ENCODE measurements around the gene CNTN2.

CNTN2 gene

GRCh38 chr1:205065666-205066065 lies 22.7 kb downstream of the CNTN2 start:
- H3K9me3 ChIP-seq (ENCODE audit: insufficient read depth, low read depth, low read length) = no peaks in the 10 kb centered on the region
- no peaks in the 10 kb centered on the region; the same call in 1 of the 2 replicates for H3K4me1 ChIP-seq (ENCODE audit: insufficient read depth, low read length)
- no peaks in the 10 kb centered on the region for H3K27me3 ChIP-seq (ENCODE audit: insufficient read depth, low read length)
- no peak overlapping the region for H3K27ac ChIP-seq (ENCODE audit: low read length)
- no peak overlapping the region for H3K9ac ChIP-seq (ENCODE audit: low read depth, low read length)
- H3K4me3 ChIP-seq (ENCODE audit: low read length) = no peak overlapping the region
- no peaks in the 10 kb centered on the region for H3K36me3 ChIP-seq (ENCODE audit: insufficient read depth, low read depth, low read length)

- Histone ChIP-seq H3K4me3 (ENCODE audit: low read length) (no peak overlapping the region), H3K4me1 (ENCODE audit: insufficient read depth, low read length) (no peaks in the 10 kb centered on the region; the same call in 1 of the 2 replicates), H3K36me3 (ENCODE audit: insufficient read depth, low read depth, low read length) (no peaks in the 10 kb centered on the region), H3K9ac (ENCODE audit: low read depth, low read length) (no peak overlapping the region), H3K27me3 (ENCODE audit: insufficient read depth, low read length) (no peaks in the 10 kb centered on the region), H3K27ac (ENCODE audit: low read length) (no peak overlapping the region), H3K9me3 (ENCODE audit: insufficient read depth, low read depth, low read length) (no peaks in the 10 kb centered on the region)
Observed at GRCh38 chr1:205066141-205066818, 23.3 kb downstream of the CNTN2 start.

- no peak overlapping the region for H3K9ac ChIP-seq (ENCODE audit: low read depth, low read length)
- H3K27ac ChIP-seq (ENCODE audit: low read length) = no peak overlapping the region
- H3K4me3 ChIP-seq (ENCODE audit: low read length) = no peak overlapping the region
- no peaks in the 10 kb centered on the region for H3K36me3 ChIP-seq (ENCODE audit: insufficient read depth, low read depth, low read length)
- no peaks in the 10 kb centered on the region for H3K27me3 ChIP-seq (ENCODE audit: insufficient read depth, low read length)
- H3K9me3 ChIP-seq (ENCODE audit: insufficient read depth, low read depth, low read length) = no peaks in the 10 kb centered on the region
- no peaks in the 10 kb centered on the region for H3K4me1 ChIP-seq (ENCODE audit: insufficient read depth, low read length)
Observed at GRCh38 chr1:205067031-205067430, 24.0 kb downstream of the CNTN2 start.

GRCh38 chr1:205068001-205068400 lies 25.0 kb downstream of the CNTN2 start:
- H3K4me3 ChIP-seq (ENCODE audit: low read length) = no peak overlapping the region
- H3K36me3 ChIP-seq (ENCODE audit: insufficient read depth, low read depth, low read length) = no peaks in the 10 kb centered on the region
- H3K9me3 ChIP-seq (ENCODE audit: insufficient read depth, low read depth, low read length) = no peaks in the 10 kb centered on the region
- H3K4me1 ChIP-seq (ENCODE audit: insufficient read depth, low read length) = no peaks in the 10 kb centered on the region
- no peak overlapping the region for H3K9ac ChIP-seq (ENCODE audit: low read depth, low read length)
- H3K27me3 ChIP-seq (ENCODE audit: insufficient read depth, low read length) = no peaks in the 10 kb centered on the region
- H3K27ac ChIP-seq (ENCODE audit: low read length) = no peak overlapping the region

- H3K36me3 ChIP-seq (ENCODE audit: insufficient read depth, low read depth, low read length) = no peaks in the 10 kb centered on the region
- no peak overlapping the region for H3K4me3 ChIP-seq (ENCODE audit: low read length)
- no peaks in the 10 kb centered on the region for H3K9me3 ChIP-seq (ENCODE audit: insufficient read depth, low read depth, low read length)
- no peak overlapping the region for H3K27ac ChIP-seq (ENCODE audit: low read length)
- H3K9ac ChIP-seq (ENCODE audit: low read depth, low read length) = no peak overlapping the region
- H3K27me3 ChIP-seq (ENCODE audit: insufficient read depth, low read length) = no peaks in the 10 kb centered on the region
- H3K4me1 ChIP-seq (ENCODE audit: insufficient read depth, low read length) = no peaks in the 10 kb centered on the region
Observed at GRCh38 chr1:205068457-205069040, 25.5 kb downstream of the CNTN2 start.

GRCh38 chr1:205069371-205070125 lies 26.5 kb downstream of the CNTN2 start:
- Histone ChIP-seq H3K9me3 (ENCODE audit: insufficient read depth, low read depth, low read length) (no peaks in the 10 kb centered on the region), H3K27me3 (ENCODE audit: insufficient read depth, low read length) (no peaks in the 10 kb centered on the region), H3K36me3 (ENCODE audit: insufficient read depth, low read depth, low read length) (no peaks in the 10 kb centered on the region), H3K27ac (ENCODE audit: low read length) (no peak overlapping the region), H3K4me3 (ENCODE audit: low read length) (no peak overlapping the region), H3K9ac (ENCODE audit: low read depth, low read length) (no peak overlapping the region), H3K4me1 (ENCODE audit: insufficient read depth, low read length) (no peaks in the 10 kb centered on the region)

GRCh38 chr1:205071028-205071409 lies 28.0 kb downstream of the CNTN2 start:
- H3K4me1 ChIP-seq (ENCODE audit: insufficient read depth, low read length) = no peaks in the 10 kb centered on the region
- H3K36me3 ChIP-seq (ENCODE audit: insufficient read depth, low read depth, low read length) = no peaks in the 10 kb centered on the region
- no peak overlapping the region for H3K27ac ChIP-seq (ENCODE audit: low read length)
- no peak overlapping the region for H3K4me3 ChIP-seq (ENCODE audit: low read length)
- no peaks in the 10 kb centered on the region for H3K27me3 ChIP-seq (ENCODE audit: insufficient read depth, low read length)
- H3K9ac ChIP-seq (ENCODE audit: low read depth, low read length) = no peak overlapping the region
- no peaks in the 10 kb centered on the region for H3K9me3 ChIP-seq (ENCODE audit: insufficient read depth, low read depth, low read length)

- Histone ChIP-seq H3K4me3 (ENCODE audit: low read length) (no peak overlapping the region), H3K27ac (ENCODE audit: low read length) (no peak overlapping the region), H3K36me3 (ENCODE audit: insufficient read depth, low read depth, low read length) (no peaks in the 10 kb centered on the region), H3K9me3 (ENCODE audit: insufficient read depth, low read depth, low read length) (no peaks in the 10 kb centered on the region), H3K4me1 (ENCODE audit: insufficient read depth, low read length) (no peaks in the 10 kb centered on the region), H3K9ac (ENCODE audit: low read depth, low read length) (no peak overlapping the region), H3K27me3 (ENCODE audit: insufficient read depth, low read length) (no peaks in the 10 kb centered on the region)
Observed at GRCh38 chr1:205071801-205072200, 28.8 kb downstream of the CNTN2 start.

- H3K27me3 ChIP-seq (ENCODE audit: insufficient read depth, low read length) = no peaks in the 10 kb centered on the region
- H3K36me3 ChIP-seq (ENCODE audit: insufficient read depth, low read depth, low read length) = no peaks in the 10 kb centered on the region
- H3K27ac ChIP-seq (ENCODE audit: low read length) = no peak overlapping the region
- H3K4me3 ChIP-seq (ENCODE audit: low read length) = no peak overlapping the region
- no peaks in the 10 kb centered on the region for H3K9me3 ChIP-seq (ENCODE audit: insufficient read depth, low read depth, low read length)
- no peaks in the 10 kb centered on the region for H3K4me1 ChIP-seq (ENCODE audit: insufficient read depth, low read length)
- no peak overlapping the region for H3K9ac ChIP-seq (ENCODE audit: low read depth, low read length)
Observed at GRCh38 chr1:205072286-205072685, 29.3 kb downstream of the CNTN2 start.

- Histone ChIP-seq H3K9me3 (ENCODE audit: insufficient read depth, low read depth, low read length) (no peaks in the 10 kb centered on the region), H3K36me3 (ENCODE audit: insufficient read depth, low read depth, low read length) (no peaks in the 10 kb centered on the region), H3K27me3 (ENCODE audit: insufficient read depth, low read length) (no peaks in the 10 kb centered on the region), H3K9ac (ENCODE audit: low read depth, low read length) (no peak overlapping the region), H3K4me3 (ENCODE audit: low read length) (no peak overlapping the region), H3K27ac (ENCODE audit: low read length) (no peak overlapping the region), H3K4me1 (ENCODE audit: insufficient read depth, low read length) (no peaks in the 10 kb centered on the region)
Observed at GRCh38 chr1:205072881-205073280, 29.9 kb downstream of the CNTN2 start.

- Histone ChIP-seq H3K9ac (ENCODE audit: low read depth, low read length) (no peak overlapping the region), H3K27me3 (ENCODE audit: insufficient read depth, low read length) (no peaks in the 10 kb centered on the region), H3K27ac (ENCODE audit: low read length) (no peak overlapping the region), H3K36me3 (ENCODE audit: insufficient read depth, low read depth, low read length) (no peaks in the 10 kb centered on the region), H3K4me1 (ENCODE audit: insufficient read depth, low read length) (no peaks in the 10 kb centered on the region), H3K4me3 (ENCODE audit: low read length) (no peak overlapping the region), H3K9me3 (ENCODE audit: insufficient read depth, low read depth, low read length) (no peaks in the 10 kb centered on the region)
Observed at GRCh38 chr1:205073511-205073910, 30.5 kb downstream of the CNTN2 start.

GRCh38 chr1:205074084-205074483 lies 31.1 kb downstream of the CNTN2 start:
- H3K36me3 ChIP-seq (ENCODE audit: insufficient read depth, low read depth, low read length) = no peaks in the 10 kb centered on the region
- H3K27ac ChIP-seq (ENCODE audit: low read length) = no peak overlapping the region
- H3K27me3 ChIP-seq (ENCODE audit: insufficient read depth, low read length) = no peaks in the 10 kb centered on the region
- H3K4me1 ChIP-seq (ENCODE audit: insufficient read depth, low read length) = no peaks in the 10 kb centered on the region
- no peak overlapping the region for H3K9ac ChIP-seq (ENCODE audit: low read depth, low read length)
- H3K9me3 ChIP-seq (ENCODE audit: insufficient read depth, low read depth, low read length) = no peaks in the 10 kb centered on the region
- H3K4me3 ChIP-seq (ENCODE audit: low read length) = no peak overlapping the region

All from iPS-20b (cell line).